MCF 10A (cell line): ENCODE results near the gene RPP30. TPM values are rescaled to one million over a fixed set of nuclear protein-coding genes. Genes with fewer than 3 reads are reported as not detected.

Experiments used
- Bru-seq: library from RNA; stranded (reverse); fragments of 400-500 nt; gene quantifications from one replicate; lab custom pipeline; 2021; lab: Mats Ljungman, UMichigan
- BruChase-seq, 2 experiments: library from RNA; stranded (reverse); fragments of 400-500 nt; gene quantifications; one replicate each; lab custom pipeline; 2021; lab: Mats Ljungman, UMichigan
- BruUV-seq: library from RNA; stranded (reverse); fragments of 400-500 nt; replicated peaks from 2 replicates; lab custom pipeline; 2021; lab: Mats Ljungman, UMichigan
- CTCF ChIA-PET: fragments of 300-600 bp; sonication (Branson Sonifier 250); formaldehyde crosslinking; extraction: SDS; loops from one replicate; lab custom pipeline; 2021; ENCODE audit warnings: antibody characterized with exemption, inconsistent platforms; lab: Yijun Ruan, JAX
- POLR2A ChIA-PET: fragments of 300-600, 350-650 bp; sonication (Branson Sonifier 250); formaldehyde crosslinking; extraction: SDS; loops from one replicate; lab custom pipeline; 2020; ENCODE audit warnings: antibody characterized with exemption, inconsistent platforms; lab: Yijun Ruan, JAX
- DNase-seq: peaks from one replicate; pipeline ENCODE4 v3.0.0-alpha.2; 2018; ENCODE audit not compliant: unreplicated experiment
- H3K27ac Mint-ChIP-seq: one replicate; pipeline ENCODE4 v1.8.0; 2022; ENCODE audit warnings: mild to moderate bottlenecking, low read depth, mixed read lengths; ENCODE audit not compliant: unreplicated experiment
- H3K27me3 Mint-ChIP-seq: one replicate; pipeline ENCODE4 v1.8.0; 2022; ENCODE audit warnings: mixed read lengths; ENCODE audit not compliant: insufficient read depth, unreplicated experiment
- H3K36me3 Mint-ChIP-seq: one replicate; pipeline ENCODE4 v1.8.0; 2022; ENCODE audit warnings: mild to moderate bottlenecking, moderate library complexity, mixed read lengths; ENCODE audit not compliant: insufficient read depth, unreplicated experiment
- H3K4me1 Mint-ChIP-seq: one replicate; pipeline ENCODE4 v1.8.0; 2022; ENCODE audit warnings: mixed read lengths; ENCODE audit not compliant: insufficient read depth, unreplicated experiment
- H3K4me3 Mint-ChIP-seq: one replicate; pipeline ENCODE4 v1.8.0; 2022; ENCODE audit warnings: mild to moderate bottlenecking, moderate library complexity, mixed read lengths; ENCODE audit not compliant: unreplicated experiment
- H3K9me3 Mint-ChIP-seq: one replicate; pipeline ENCODE4 v1.8.0; 2022; ENCODE audit warnings: mixed read lengths; ENCODE audit not compliant: unreplicated experiment
- CTCF ChIP-seq: fragments of 200-600 bp; IDR thresholded peaks from one replicate; pipeline ENCODE4 v1.8.0; 2022; ENCODE audit warnings: antibody characterized with exemption, mild to moderate bottlenecking; ENCODE audit not compliant: unreplicated experiment
- intact Hi-C: fragments of 100-400 bp; cut with micrococcal nuclease; formaldehyde crosslinking; loops from 2 replicates; pipeline ENCODE4 v1.14.1; 2022
- long read RNA-seq: library from polyadenylated mRNA; stranded (forward); transcript quantifications from one replicate; pipeline ENCODE4 v2.0.0, GENCODE V29; 2022
- total RNA-seq: library from RNA; stranded (reverse); gene quantifications from 2 replicates; pipeline ENCODE4 v1.2.3, GENCODE V29; 2022

The RPP30 gene
- total RNA-seq (39.9 and 41.8 TPM in 2 replicates), Bru-seq, nascent RNA (percentile 76 among the genes with signal in this experiment), BruChase-seq, experiment 1, labeled RNA remaining after a 6-hour chase (percentile 71 among the genes with signal in this experiment), BruChase-seq, experiment 2, labeled RNA remaining after a 2-hour chase (percentile 70 among the genes with signal in this experiment)
- long read RNA-seq, transcript RPP30-202 (11 exons, 2,589 nt), result major isoform, 30 of 52 reads
- long read RNA-seq, partial matches to known transcripts, result 0 of 52 reads
- long read RNA-seq, other reads (novel, unspliced or antisense), result 21 of 52 reads

- BruUV-seq, result no TSS peak
- Mint-ChIP-seq H3K27ac (peak within 1 kb of the TSS; percentile 91), H3K9me3 (peaks cover 7% of the 10 kb centered on the region), H3K4me3 (peak within 1 kb of the TSS; percentile 98), H3K36me3 (peaks cover 12% of the 10 kb centered on the region), H3K27me3 (no peaks in the 10 kb centered on the region), H3K4me1 (peaks cover 24% of the 10 kb centered on the region)
- POLR2A ChIA-PET, result interaction anchor here (0.6 to 5.3 kb wide), 22 partner anchors 9 to 1483 kb away, joined by 3 to 49 read pairs (median 3); partner anchors contain the start of genes BTAF1 and HTR7
- intact Hi-C loops, result loop anchor here (2.0 kb wide), 1 partner anchor 121 kb away; no protein-coding TSS in a partner anchor
- TF ChIP-seq CTCF, result no peak
- CTCF ChIA-PET, result interaction anchor here (0.7 to 2.3 kb wide), 8 partner anchors 8 to 1076 kb away, joined by 3 to 9 read pairs (median 3); no protein-coding TSS in a partner anchor
- DNase-seq, result peak; percentile 83
Observed at GRCh38 chr10:90871766-90872647, at the start of gene RPP30. Gene RPP30, plus strand, starts transcription at chr10:90871974. Its CDS starts 13 bp downstream, at chr10:90871987.

GRCh38 chr10:90822508-90822907, 49.3 kb upstream of the RPP30 start:
- CTCF ChIA-PET, result no interaction called here
- Mint-ChIP-seq H3K4me3 (no peak overlapping the region), H3K36me3 (no peaks in the 10 kb centered on the region), H3K4me1 (peaks cover 24% of the 10 kb centered on the region), H3K27ac (no peak overlapping the region), H3K27me3 (no peaks in the 10 kb centered on the region), H3K9me3 (peaks cover 17% of the 10 kb centered on the region)
- no TSS peak for BruUV-seq
- no peak for TF ChIP-seq CTCF
- intact Hi-C loops, result no loop called here
- POLR2A ChIA-PET, result interaction anchor here (1.1 kb wide), 1 partner anchor 34 kb away, joined by 3 read pairs; no protein-coding TSS in a partner anchor
- DNase-seq, result no peak

GRCh38 chr10:90832111-90832510, 39.7 kb upstream of the RPP30 start:
- H3K27me3 Mint-ChIP-seq, result no peaks in the 10 kb centered on the region
- intact Hi-C loops, result no loop called here
- H3K9me3 Mint-ChIP-seq, result no peaks in the 10 kb centered on the region
- ChIA-PET CTCF (interaction anchor here (0.9 to 1.8 kb wide), 3 partner anchors 28 to 81 kb away, joined by 3 to 5 read pairs (median 3); partner anchors contain the start of gene RPP30), POLR2A (interaction anchor here (0.6 to 9.3 kb wide), 4 partner anchors 16 to 283 kb away, joined by 3 to 95 read pairs (median 4); no protein-coding TSS in a partner anchor)
- DNase-seq, result no peak
- H3K4me1 Mint-ChIP-seq, result peaks cover 19% of the 10 kb centered on the region
- peak overlapping the region; percentile 61 for H3K27ac Mint-ChIP-seq
- H3K4me3 Mint-ChIP-seq, result no peak overlapping the region
- no peaks in the 10 kb centered on the region for H3K36me3 Mint-ChIP-seq
- no peak for TF ChIP-seq CTCF
- BruUV-seq, result no TSS peak
